Measurements from ENCODE around the gene RNF145. TPM values are rescaled to one million over a fixed set of nuclear protein-coding genes. Genes with fewer than 3 reads are reported as not detected.
"Not testable (repeated sequence)": the region's sequence is repeated elsewhere in the genome, so short reads cannot be mapped to it uniquely, and the experiment has no call there.

Gene RNF145
- total RNA-seq, 1 experiment from 2014 or later = 122 TPM

GRCh38 chr5:159189310-159189709, 20.0 kb downstream of the RNF145 start:
- peak; percentile 37 for DNase-seq (ENCODE audit: low spot score)

GRCh38 chr5:159187719-159188118, 21.6 kb downstream of the RNF145 start:
- no peak for DNase-seq (ENCODE audit: low spot score)

DNA sequence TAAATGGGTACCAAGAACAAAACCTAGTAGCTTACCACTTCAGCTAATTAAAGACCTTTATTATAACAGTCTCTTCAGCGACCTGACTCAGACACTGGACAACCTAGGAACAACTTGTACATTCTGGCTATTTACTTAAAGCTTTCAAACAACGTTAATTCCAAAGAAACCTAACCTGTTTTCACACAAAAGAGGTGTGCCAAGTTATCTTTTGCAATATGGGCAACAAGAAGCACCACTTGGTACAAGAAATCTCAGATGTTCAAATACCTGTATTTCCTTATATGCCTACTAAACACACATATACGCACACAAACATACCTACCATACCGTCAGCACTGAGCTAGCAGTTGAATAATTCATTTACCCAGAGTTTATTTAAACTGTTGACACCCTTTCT, 23.0 kb downstream of the RNF145 start:
- DNase-seq (ENCODE audit: low spot score) = no peak

GRCh38 chr5:159185773-159186172, 23.6 kb downstream of the RNF145 start:
- DNase-seq (ENCODE audit: low spot score) = no peak

- peak; percentile 71 for DNase-seq (ENCODE audit: low spot score)
These were observed 24.4 kb downstream of the RNF145 start for GRCh38 chr5:159184858-159185381.

GRCh38 chr5:159184236-159184635, 25.1 kb downstream of the RNF145 start:
- no peak for DNase-seq (ENCODE audit: low spot score)

DNA sequence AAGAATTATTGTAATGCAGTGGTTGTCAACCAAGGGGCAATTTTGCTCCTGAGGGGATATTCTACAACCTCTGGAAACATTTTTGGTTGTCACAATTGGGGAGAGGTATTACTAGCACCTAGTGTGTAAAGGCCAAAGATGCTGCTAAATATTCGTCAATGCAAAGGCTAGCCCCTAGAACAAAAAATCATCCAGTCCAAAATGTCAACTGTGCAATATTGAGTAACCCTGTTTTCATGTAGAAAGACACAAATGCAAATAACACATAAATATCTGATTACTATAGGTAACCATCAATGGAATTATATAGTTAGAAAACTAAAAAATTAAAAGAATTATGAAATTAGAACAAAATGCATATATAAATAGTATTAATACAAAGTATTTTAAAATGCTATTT, 26.1 kb downstream of the RNF145 start:
- DNase-seq (ENCODE audit: low spot score) = no peak

DNA sequence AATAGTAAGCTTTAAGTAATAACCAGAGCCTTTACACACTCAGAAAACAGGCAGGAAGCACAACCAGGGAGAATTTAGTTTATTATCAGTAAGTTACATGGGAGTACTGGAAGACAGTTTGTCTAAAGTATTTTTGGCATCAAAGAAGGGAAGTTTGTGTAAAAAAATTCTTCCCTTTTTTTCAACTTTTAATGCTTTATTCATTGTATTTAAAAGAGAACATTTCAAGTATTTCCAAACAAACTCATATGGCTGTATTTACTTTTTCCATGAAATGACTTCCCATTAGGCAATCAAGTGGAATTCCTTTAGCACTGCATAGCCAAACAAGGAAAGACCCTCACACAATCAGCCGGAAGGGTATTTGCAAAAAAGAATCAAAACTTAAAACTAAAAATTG, 26.7 kb downstream of the RNF145 start:
- DNase-seq (ENCODE audit: low spot score) = no peak

DNA sequence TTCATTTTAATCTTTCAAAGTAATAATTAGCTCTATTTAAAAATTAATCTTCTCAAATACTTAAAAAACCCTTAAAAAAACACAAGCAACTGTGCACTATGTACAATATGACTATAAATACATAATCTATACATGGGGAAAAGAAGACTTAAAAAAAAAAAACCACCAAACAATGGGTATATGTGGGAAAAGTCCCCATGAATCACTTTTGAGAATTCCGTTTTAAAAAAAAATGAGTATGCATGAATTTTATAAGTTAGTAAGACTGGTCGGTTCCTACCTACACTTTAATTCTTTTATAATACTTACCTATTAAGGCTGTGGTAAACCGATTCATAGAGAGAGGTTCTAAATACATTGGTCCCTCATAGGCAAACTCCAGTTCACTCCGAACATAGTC, 27.7 kb downstream of the RNF145 start:
- DNase-seq (ENCODE audit: low spot score) = no peak

GRCh38 chr5:159181152-159181551, 28.2 kb downstream of the RNF145 start:
- DNase-seq (ENCODE audit: low spot score) = no peak

- DNase-seq (ENCODE audit: low spot score) = peak; percentile 14
These were observed 29.6 kb downstream of the RNF145 start for GRCh38 chr5:159179529-159180305.

DNA sequence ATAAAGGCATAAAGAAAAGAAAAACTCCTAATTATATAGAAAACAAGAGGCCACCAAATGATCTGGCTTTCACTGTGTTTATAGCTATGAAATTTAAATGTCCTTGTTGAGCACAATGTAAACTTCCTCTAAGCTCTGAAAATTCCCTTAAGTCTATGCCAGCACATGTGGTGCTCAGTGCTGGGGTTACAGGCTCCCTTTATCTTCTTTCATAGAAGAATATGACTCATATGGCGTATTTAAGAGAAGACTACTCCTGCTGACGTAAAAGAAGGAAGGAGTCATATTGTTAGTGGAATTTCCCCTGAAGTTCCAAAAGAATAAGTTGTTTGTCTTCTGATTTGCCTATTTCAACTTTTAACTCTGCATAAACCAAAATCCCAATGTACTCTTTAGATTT, 30.4 kb downstream of the RNF145 start:
- DNase-seq (ENCODE audit: low spot score) = peak; percentile 96

DNA sequence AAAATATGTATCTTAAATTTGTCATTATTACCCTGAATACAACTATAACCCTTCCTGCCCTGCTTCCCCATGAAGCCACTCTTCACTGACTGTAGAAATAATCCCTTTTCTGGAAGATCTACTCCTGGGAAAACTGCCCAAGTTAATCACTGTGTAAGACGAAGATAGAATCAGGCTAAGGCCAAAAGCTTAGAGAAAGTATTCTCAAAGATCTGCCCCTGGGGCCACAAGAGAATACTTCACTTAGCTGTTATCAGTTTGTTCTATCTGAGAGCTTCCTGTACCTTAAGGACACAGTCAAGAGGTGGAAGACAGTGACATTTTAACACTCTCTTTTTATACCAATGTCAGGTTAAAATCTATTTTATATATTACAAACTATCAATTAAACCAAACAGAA, 33.8 kb downstream of the RNF145 start:
- DNase-seq (ENCODE audit: low spot score) = no peak

GRCh38 chr5:159174511-159175168, 34.7 kb downstream of the RNF145 start:
- DNase-seq (ENCODE audit: low spot score) = peak; percentile 22

DNA sequence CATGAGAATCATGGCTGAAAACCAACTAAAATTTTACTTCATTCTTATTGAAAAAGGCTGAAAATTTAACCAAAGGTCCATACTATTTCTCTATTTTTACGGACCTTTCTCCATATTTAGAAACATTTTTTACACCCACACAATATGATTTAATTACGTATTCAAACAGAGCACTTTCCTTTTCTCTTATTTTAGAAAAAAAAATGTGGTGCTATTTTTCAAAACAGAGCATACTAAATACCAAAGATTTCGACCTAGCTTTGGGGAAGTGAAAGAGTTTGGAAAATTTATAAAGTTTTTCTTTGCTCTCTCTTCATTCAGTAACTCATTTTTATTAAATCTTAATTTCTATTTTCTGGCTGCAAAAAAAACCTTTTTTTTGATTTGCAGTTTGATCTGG, 38.1 kb downstream of the RNF145 start:
- DNase-seq (ENCODE audit: low spot score) = no peak

- no peak for DNase-seq (ENCODE audit: low spot score)
These were observed 39.3 kb downstream of the RNF145 start for GRCh38 chr5:159170021-159170420.

- no peak for DNase-seq (ENCODE audit: low spot score)
These were observed 42.9 kb downstream of the RNF145 start for GRCh38 chr5:159166416-159166815.

GRCh38 chr5:159163701-159164046, 45.7 kb downstream of the RNF145 start:
- no peak for DNase-seq (ENCODE audit: low spot score)

GRCh38 chr5:159163027-159163700, 46.2 kb downstream of the RNF145 start:
- DNase-seq (ENCODE audit: low spot score) = peak; percentile 92

- no peak for DNase-seq (ENCODE audit: low spot score)
These were observed 47.8 kb downstream of the RNF145 start for GRCh38 chr5:159161361-159162214.

DNA sequence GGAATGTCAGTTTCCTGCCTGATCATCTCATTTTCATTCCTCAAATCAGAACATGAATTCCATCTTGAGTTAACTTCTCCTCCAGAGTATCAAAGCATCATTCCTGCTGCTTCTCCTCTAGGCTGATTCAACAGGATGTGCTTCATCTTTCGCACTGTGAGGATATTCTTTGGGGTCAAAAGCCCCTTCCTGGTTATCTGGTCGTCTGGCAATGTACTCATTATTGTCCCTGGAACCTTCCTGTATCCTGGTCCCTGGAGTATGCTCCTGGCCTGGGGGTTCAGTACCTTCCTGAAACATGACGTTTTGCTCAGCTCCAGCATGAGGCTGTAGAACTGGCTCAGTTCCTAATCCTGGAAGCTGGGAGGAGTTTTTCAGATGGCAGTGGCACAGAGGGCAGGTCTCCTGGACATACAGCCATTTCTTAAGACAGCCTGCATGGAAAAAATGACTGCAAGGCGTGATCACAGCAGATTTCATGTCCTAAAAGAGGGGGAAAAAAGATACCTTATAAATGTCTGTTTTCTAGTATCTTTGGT, 50.7 kb downstream of the RNF145 start:
- not testable (repeated sequence) for DNase-seq (ENCODE audit: low spot score)
